Activated CD4-positive, alpha-beta T cell treated with anti-CD3 and anti-CD28 coated beads, Interleukin-2, amount 50 U/mL, for 24 hours (primary cell): Measurements from ENCODE around the gene ARG2.
"Not testable (repeated sequence)": the region's sequence is repeated elsewhere in the genome, so short reads cannot be mapped to it uniquely, and the experiment has no call there.

Experiments used
- DNase-seq, 2 donors: peaks; one replicate each; pipeline ENCODE4 v3.0.0-alpha.2; 2020; ENCODE audit warnings: low read depth in 1 of 2, low spot score in 1 of 2

ARG2 gene

GRCh38 chr14:67584978-67585377, 34.7 kb upstream of the ARG2 start:
- DNase-seq = no peak

GRCh38 chr14:67586369-67586768, 33.4 kb upstream of the ARG2 start:
- no peak for DNase-seq

DNA sequence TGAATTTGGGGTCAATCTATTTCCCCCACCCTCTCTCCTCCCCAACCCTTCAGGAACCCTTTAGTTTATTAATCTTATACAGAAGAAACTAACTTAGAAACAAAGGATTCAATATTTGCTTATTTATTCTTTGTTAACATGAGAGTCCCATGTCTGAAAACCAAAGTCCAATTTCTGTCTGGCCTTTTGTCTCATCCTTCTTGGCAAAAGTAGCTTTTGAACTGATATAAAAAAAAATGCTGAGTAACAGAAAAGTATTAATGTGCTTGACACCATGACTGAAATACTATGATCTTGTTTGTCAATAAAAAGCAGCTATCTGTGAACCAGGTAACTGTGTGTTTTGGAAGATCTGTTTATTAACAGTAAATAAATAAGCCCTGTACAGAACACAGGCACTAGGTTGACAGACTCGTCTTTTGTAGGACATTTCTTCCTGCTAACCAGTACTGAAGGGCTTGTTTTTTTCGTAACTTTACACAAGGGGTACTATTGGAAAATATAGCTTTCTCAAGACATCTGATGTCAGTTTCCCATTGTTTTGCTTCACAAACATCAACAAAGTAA, 30.4 kb upstream of the ARG2 start:
- DNase-seq = no peak

DNA sequence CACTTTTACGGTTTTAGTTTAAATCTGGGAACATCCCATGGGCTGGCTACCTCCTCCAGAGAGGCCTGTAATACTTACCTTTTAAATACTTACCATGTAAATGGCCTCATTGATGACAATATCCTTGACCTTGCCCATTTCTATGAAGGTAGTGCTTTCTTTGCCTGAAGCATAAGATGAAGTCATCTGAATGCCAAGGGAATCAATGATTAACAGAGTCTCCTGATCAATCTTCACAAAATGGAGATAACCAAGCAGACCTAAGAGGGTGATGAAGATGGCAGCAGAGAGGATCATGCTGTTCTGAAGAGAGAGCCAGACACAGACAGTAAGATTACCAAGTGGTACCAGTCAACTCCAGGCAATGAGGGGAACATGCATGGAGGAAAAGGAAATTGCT, 26.1 kb upstream of the ARG2 start:
- DNase-seq = not testable (repeated sequence)

- DNase-seq = no peak
Measured at GRCh38 chr14:67595392-67595791, 24.3 kb upstream of the ARG2 start.

DNA sequence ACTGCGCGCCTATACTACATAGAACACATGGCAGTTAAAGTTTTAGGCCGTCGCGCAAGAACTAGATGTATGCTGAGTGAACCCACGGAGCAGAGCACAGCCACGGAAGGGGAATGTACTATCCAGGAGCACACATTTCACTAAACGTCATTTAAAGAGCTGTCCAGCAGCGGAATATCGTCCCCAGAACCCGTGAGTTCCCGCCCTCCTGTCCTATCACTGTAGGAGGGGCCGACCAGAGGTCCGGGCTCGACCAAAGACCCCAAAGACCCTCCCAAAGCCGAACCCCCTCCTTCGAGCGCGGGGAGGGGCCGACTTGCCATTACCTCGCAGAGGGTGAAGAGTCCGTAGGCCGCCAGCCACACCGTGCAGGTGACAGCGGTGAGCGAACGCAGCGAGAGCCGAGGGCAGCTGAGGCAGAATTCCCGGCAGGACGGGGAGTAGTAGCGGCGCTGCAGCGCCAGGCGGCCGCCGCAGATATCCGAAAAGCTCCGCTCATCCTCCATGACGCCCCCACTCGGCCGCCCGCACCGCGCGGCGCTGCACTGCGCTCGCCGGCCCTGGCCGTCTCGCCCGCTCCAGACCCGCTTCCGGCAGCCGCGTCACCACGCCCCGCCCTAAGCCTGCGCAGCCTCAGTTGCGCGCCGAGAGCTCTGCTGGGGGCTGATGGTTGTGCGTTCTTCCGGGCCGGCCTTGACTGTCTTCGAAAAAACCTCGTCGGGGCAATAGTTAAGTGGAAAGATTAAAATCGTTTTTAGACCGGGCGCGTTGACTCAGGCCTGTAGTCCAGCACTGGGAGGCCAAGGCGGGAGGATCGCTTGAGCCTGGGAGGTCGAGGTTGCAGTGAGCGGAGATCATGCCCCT, 19.8 kb upstream of the ARG2 start, which contains the start of gene PIGH:
TSS of gene PIGH (minus strand) at position 571 of the 864 bp plus-strand sequence. CDS start at position 506, 65 bp downstream.
- peak; percentile 89 for DNase-seq

- DNase-seq = not testable (repeated sequence)
Measured at GRCh38 chr14:67600562-67600974, 19.2 kb upstream of the ARG2 start.

- no peak for DNase-seq
Measured at GRCh38 chr14:67602076-67602475, 17.6 kb upstream of the ARG2 start.

DNA sequence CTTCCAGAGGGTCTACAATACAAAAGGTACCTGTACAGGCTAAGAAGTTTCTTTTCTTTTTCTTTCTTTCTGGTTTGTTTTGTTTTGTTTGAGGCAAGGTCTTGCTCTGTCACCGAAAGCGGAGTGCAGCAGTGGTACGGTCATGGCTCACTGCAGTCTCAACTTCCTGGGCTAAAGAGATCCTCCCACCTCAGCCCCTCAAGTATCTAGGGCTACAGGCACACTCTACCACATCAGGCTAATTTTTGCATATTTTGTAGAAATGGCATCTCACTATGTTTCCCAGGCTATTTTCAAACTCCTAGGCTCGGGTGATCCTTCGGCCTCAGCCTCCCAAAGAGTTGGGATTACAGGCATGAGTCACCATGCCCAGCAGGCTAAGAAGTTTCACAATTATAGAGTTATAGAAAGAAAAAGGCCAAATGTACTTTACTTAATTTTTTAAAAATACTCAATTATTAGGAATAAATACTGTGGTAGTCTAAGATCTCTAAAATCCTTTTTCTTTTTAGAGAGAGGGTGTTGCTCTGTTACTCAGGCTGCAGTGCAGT, 16.6 kb upstream of the ARG2 start:
- no peak for DNase-seq

GRCh38 chr14:67607646-67608045, 12.1 kb upstream of the ARG2 start:
- DNase-seq = no peak

GRCh38 chr14:67609642-67610310, 9.9 kb upstream of the ARG2 start:
- DNase-seq = no peak

- no peak for DNase-seq
Measured at GRCh38 chr14:67610491-67610890, 9.2 kb upstream of the ARG2 start.

- peak in 1 of 2 donors; percentile 28 for DNase-seq
Measured at GRCh38 chr14:67618617-67619063, 1.1 kb upstream of the ARG2 start.

DNA sequence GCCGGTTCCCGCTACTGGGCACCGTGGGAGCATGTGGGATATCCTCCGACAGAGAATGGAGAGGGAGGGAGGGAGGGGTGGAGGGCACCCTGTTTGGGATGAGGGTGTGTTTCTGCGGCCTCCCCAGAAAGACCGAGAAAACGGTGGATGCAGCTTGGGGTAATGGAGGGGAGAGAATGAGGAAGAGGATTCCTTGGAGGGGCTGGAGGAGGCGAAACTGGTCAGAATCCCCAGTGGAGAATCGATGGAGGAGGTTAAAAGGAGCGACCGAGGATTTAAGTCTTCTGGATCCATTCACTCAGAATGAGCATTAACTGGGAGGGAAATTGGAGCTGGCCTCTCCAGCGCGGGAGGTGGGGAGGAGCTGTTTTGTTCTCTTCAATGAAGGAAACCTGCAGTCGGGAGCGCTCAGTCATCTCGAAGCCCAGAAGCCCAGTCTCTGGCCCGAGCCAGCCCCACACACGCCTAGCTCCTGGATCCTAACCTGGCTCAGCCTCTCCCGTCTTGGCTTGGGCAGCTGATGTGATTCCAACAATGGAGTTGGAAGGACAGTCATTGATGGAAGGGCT, 581 bp downstream of the ARG2 start:
- no peak for DNase-seq

DNA sequence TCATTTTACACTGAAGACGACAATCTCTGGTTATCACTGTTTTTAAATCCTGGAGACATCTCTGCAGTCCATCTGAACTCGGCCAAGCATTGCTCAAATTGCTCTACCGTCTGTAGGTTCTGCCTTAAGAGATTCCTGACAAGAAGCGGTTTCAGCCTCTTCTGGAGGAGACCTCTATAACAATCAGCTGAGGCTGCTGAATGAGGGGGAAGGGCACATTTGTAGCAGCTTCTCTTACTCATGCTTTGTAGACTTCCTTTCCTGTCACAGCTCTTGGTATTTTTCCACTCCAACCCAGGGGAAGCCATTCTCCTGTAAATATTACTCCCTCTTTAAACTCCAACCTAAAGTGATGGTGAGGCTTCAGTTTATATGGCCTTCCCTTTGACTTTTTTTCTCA, 3.0 kb downstream of the ARG2 start:
- peak in 1 of 2 donors; percentile 11 for DNase-seq

GRCh38 chr14:67623114-67623513, 3.4 kb downstream of the ARG2 start:
- DNase-seq = no peak

GRCh38 chr14:67626131-67626530, 6.4 kb downstream of the ARG2 start:
- not testable (repeated sequence) for DNase-seq

- DNase-seq = no peak
Measured at GRCh38 chr14:67627519-67627918, 7.8 kb downstream of the ARG2 start.

GRCh38 chr14:67630186-67630585, 10.5 kb downstream of the ARG2 start:
- no peak for DNase-seq

DNA sequence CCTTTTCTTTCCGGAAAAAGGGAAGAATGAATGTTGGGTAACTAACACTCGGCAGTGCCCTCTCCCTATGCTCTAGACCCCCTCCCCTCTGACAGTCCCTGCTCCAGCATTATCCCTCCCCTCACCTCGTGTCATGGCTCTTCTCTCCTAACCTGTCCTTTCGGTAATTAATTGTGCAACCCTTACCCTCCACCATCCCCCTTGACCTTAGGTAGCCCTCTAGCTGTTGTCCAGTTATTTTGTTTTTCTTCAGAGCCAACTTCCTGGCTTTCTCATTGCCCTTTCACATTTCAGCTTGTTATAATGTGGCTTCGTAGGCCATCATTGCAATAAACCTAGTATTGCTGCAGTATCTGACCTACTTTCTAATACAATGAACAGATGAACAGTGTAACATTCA, 11.2 kb downstream of the ARG2 start:
- DNase-seq = no peak

GRCh38 chr14:67633451-67634147, 13.9 kb downstream of the ARG2 start:
- no peak for DNase-seq
